Mesenchymal stem cell (in vitro differentiated cells and primary cell): ENCODE measurements around the gene SAMD10.
"Not testable (repeated sequence)": the region's sequence is repeated elsewhere in the genome, so short reads cannot be mapped to it uniquely, and the experiment has no call there.

Experiments
- DNase-seq: peaks from one replicate; pipeline ENCODE4 v3.0.0-alpha.2; 2013
- H2AFZ ChIP-seq: one replicate; pipeline ENCODE4 v1.6.1; 2013; ENCODE audit warnings: low read depth, mild to moderate bottlenecking, control low read depth, inconsistent platforms, low read length, moderate library complexity
- H2AK5ac ChIP-seq: 2 replicates; pipeline ENCODE4 v1.6.1; 2013; ENCODE audit warnings: low read length, moderate library complexity, mild to moderate bottlenecking, inconsistent platforms; ENCODE audit not compliant: severe bottlenecking
- H2BK120ac ChIP-seq: one replicate; pipeline ENCODE4 v1.6.1; 2013; ENCODE audit warnings: low read depth, mild to moderate bottlenecking, inconsistent platforms, low read length, moderate library complexity
- H2BK12ac ChIP-seq, 2 experiments: one replicate each; pipeline ENCODE4 v1.6.1; 2013; ENCODE audit warnings: inconsistent platforms in 2 of 2, low read length in 2 of 2, mild to moderate bottlenecking in 2 of 2, moderate library complexity in 2 of 2, control low read depth in 1 of 2
- H2BK15ac ChIP-seq: one replicate; pipeline ENCODE4 v1.6.1; 2013; ENCODE audit warnings: mild to moderate bottlenecking, low read depth, inconsistent platforms; ENCODE audit not compliant: poor library complexity, severe bottlenecking
- H2BK5ac ChIP-seq: 2 replicates; pipeline ENCODE4 v1.6.1; 2013; ENCODE audit warnings: low read depth, mild to moderate bottlenecking, low read length, control low read depth, inconsistent platforms; ENCODE audit not compliant: poor library complexity, severe bottlenecking
- H3K14ac ChIP-seq, 2 experiments: one replicate each; pipeline ENCODE4 v1.6.1; 2013; ENCODE audit warnings: inconsistent platforms in 2 of 2, low read length in 2 of 2, control low read depth in 1 of 2, mild to moderate bottlenecking in 1 of 2, moderate library complexity in 1 of 2
- H3K18ac ChIP-seq, 2 experiments: one replicate each; pipeline ENCODE4 v1.6.1; 2013; ENCODE audit warnings: inconsistent platforms in 2 of 2, low read length in 2 of 2, control low read depth in 1 of 2, low read depth in 1 of 2, mild to moderate bottlenecking in 1 of 2
- H3K23ac ChIP-seq, 2 experiments: one replicate each; pipeline ENCODE4 v1.6.1; 2013; ENCODE audit warnings: inconsistent platforms in 2 of 2, low read length in 2 of 2, mild to moderate bottlenecking in 2 of 2, moderate library complexity in 2 of 2, control low read depth in 1 of 2
- H3K27ac ChIP-seq: 2 replicates; pipeline ENCODE4 v1.5.1; 2013; ENCODE audit warnings: mild to moderate bottlenecking, moderate library complexity, low read length, control low read depth, inconsistent platforms; ENCODE audit not compliant: poor library complexity, severe bottlenecking
- H3K27me3 ChIP-seq, 2 experiments: 2 replicates each; pipeline versions ENCODE4 v1.6.1 to v1.7.0; 2013; ENCODE audit warnings: low read length in 2 of 2, mild to moderate bottlenecking in 2 of 2, moderate library complexity in 2 of 2, control low read depth in 1 of 2, inconsistent platforms in 1 of 2; ENCODE audit not compliant: control insufficient read depth in 1 of 2, insufficient read depth in 1 of 2
- H3K36me3 ChIP-seq, 2 experiments: 2 replicates each; pipeline versions ENCODE4 v1.6.1 to v1.7.0; 2013; ENCODE audit warnings: low read length in 2 of 2, control low read depth in 1 of 2, inconsistent platforms in 1 of 2, low read depth in 1 of 2, mild to moderate bottlenecking in 1 of 2; ENCODE audit not compliant: insufficient read depth in 2 of 2, control insufficient read depth in 1 of 2
- H3K4ac ChIP-seq, 2 experiments: one replicate each; pipeline ENCODE4 v1.6.1; 2013; ENCODE audit warnings: inconsistent platforms in 2 of 2, low read length in 2 of 2, mild to moderate bottlenecking in 2 of 2, moderate library complexity in 2 of 2, control low read depth in 1 of 2, low read depth in 1 of 2
- H3K4me1 ChIP-seq: 2 replicates; pipeline ENCODE4 v1.6.1; 2013; ENCODE audit warnings: low read depth, low read length, control low read depth; ENCODE audit not compliant: control insufficient read depth, insufficient read depth
- H3K4me2 ChIP-seq: 2 replicates; pipeline ENCODE4 v1.6.1; 2013; ENCODE audit warnings: low read length, mild to moderate bottlenecking, inconsistent platforms; ENCODE audit not compliant: poor library complexity, severe bottlenecking
- H3K4me3 ChIP-seq, 2 experiments: 2 replicates each; pipeline versions ENCODE4 v1.5.1 to v1.7.0; 2013; ENCODE audit warnings: low read length in 2 of 2, mild to moderate bottlenecking in 2 of 2, control low read depth in 1 of 2, low read depth in 1 of 2; ENCODE audit not compliant: insufficient read depth in 1 of 2
- H3K79me1 ChIP-seq: replicated peaks from 2 replicates; pipeline ENCODE4 v1.6.1; 2013; ENCODE audit warnings: mild to moderate bottlenecking, control low read depth, low read length, inconsistent platforms; ENCODE audit not compliant: poor library complexity, severe bottlenecking
- H3K9ac ChIP-seq: 2 replicates; pipeline ENCODE4 v1.7.0; 2013; ENCODE audit warnings: mild to moderate bottlenecking, low read length, moderate library complexity
- H3K9me3 ChIP-seq: 2 replicates; pipeline ENCODE4 v1.7.0; 2013; ENCODE audit warnings: mild to moderate bottlenecking, low read length; ENCODE audit not compliant: control insufficient read depth
- H4K8ac ChIP-seq: one replicate; pipeline ENCODE4 v1.6.1; 2013; ENCODE audit warnings: inconsistent platforms, mild to moderate bottlenecking, low read length, moderate library complexity
- H4K91ac ChIP-seq: one replicate; pipeline ENCODE4 v1.6.1; 2013; ENCODE audit warnings: mild to moderate bottlenecking, low read length, inconsistent platforms
- WGBS: methylation state at CpG from one replicate; pipeline ENCODE4 v1.1.7; 2013; ENCODE audit warnings: mixed read lengths; 5-methylcytosine and 5-hydroxymethylcytosine counted together

Gene SAMD10

DNA sequence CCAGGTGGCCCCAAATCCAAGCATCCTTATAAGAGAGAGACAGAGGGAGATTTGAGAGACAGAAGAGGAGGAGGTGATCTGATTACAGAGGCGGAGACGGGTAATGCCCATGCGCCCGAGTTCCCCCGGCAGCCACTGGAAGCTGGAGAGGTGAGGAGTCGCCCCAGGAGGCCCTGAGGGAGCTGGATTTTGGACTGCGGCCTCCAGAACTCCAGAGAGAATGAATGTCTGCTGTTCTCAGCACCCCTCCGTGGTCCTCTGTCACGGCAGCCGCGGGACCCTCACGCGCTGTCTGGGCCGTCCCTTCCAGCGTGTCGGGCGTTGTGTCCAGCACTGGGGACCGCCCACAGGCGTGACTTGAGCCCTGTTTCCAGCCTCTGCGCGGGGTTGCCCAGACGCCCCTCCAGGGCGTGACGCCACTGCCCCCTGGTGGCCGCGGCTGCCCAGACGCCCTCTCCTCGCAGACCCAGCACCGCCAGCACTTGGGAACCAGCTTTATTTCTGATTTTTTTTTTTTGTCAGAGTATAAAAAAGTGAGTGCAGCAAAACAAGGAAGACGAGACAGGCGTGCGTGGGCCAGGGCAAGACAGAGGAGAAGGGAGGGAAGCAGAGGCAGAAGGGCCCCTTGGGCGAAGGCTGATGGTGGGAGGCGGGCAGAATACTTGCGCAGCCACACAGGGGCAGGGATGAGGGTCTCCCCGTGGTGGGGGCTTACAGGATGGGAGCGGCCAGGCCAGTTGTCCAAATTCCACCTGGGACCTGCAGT, 5.6 kb downstream of the SAMD10 start:
- DNase-seq, result peak; percentile 87
- H4K8ac ChIP-seq, result peak overlapping the region; percentile 46
- H2BK15ac ChIP-seq, result no peak overlapping the region
- H3K27me3 ChIP-seq, result no peaks in the 10 kb centered on the region
- H3K23ac ChIP-seq, result no peak overlapping the region
- WGBS, result 14% methylated on average over 37 of the region's 37 CpGs
- H3K9me3 ChIP-seq, result no peaks in the 10 kb centered on the region
- peak overlapping the region; percentile 78 for H3K9ac ChIP-seq
- peak overlapping the region in 1 of 2 experiments; percentile 37 for H3K18ac ChIP-seq
- H2BK5ac ChIP-seq, result no peak overlapping the region
- peaks cover 0 to 12% of the 10 kb centered on the region in 2 experiments for H3K36me3 ChIP-seq
- H2BK12ac ChIP-seq, result no peak overlapping the region
- H3K4ac ChIP-seq, result no peak overlapping the region
- no peak overlapping the region for H2BK120ac ChIP-seq
- no peak overlapping the region for H4K91ac ChIP-seq
- H2AK5ac ChIP-seq, result no peak overlapping the region
- peaks cover 41% of the 10 kb centered on the region for H3K4me1 ChIP-seq
- H3K4me2 ChIP-seq, result peak overlapping the region; percentile 83
- peak overlapping the region; percentile 55 to 78 for H3K4me3 ChIP-seq
- H3K14ac ChIP-seq, result no peak overlapping the region
- H2AFZ ChIP-seq, result peak overlapping the region; percentile 48
- no peak overlapping the region for H3K27ac ChIP-seq
- peaks cover 9% of the 10 kb centered on the region for H3K79me1 ChIP-seq

DNA sequence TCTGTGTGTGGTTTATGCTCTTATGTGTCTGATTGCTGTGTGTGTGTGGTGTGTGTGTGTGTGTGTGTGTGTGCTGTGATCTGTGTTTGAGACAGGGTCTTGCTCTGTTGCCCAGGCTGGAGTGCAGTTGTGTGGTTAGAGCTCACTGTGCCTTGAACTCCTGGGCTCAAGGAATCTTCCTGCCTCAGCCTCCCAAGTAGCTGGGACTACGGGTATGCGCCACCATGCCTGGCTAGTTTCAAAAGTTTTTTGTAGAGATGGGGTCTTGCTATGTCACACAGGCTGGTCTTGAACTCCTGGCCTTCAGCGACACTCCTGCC, 6.3 kb downstream of the SAMD10 start:
- peaks cover 41% of the 10 kb centered on the region for H3K4me1 ChIP-seq
- H3K79me1 ChIP-seq, result peaks cover 15% of the 10 kb centered on the region
- no peak overlapping the region for H3K14ac ChIP-seq
- H2AK5ac ChIP-seq, result no peak overlapping the region
- no peak overlapping the region for H2BK12ac ChIP-seq
- no peaks in the 10 kb centered on the region for H3K9me3 ChIP-seq
- DNase-seq, result no peak
- H3K9ac ChIP-seq, result peak overlapping the region; percentile 78
- H3K27me3 ChIP-seq, result no peaks in the 10 kb centered on the region
- H2BK120ac ChIP-seq, result no peak overlapping the region
- no peak overlapping the region for H4K8ac ChIP-seq
- H3K18ac ChIP-seq, result no peak overlapping the region
- no peak overlapping the region for H4K91ac ChIP-seq
- peaks cover 1 to 19% of the 10 kb centered on the region in 2 experiments for H3K36me3 ChIP-seq
- H3K23ac ChIP-seq, result no peak overlapping the region
- H3K27ac ChIP-seq, result no peak overlapping the region
- H2AFZ ChIP-seq, result no peak overlapping the region
- H2BK15ac ChIP-seq, result no peak overlapping the region
- H3K4me2 ChIP-seq, result no peak overlapping the region
- no peak overlapping the region for H3K4me3 ChIP-seq
- H3K4ac ChIP-seq, result no peak overlapping the region
- H2BK5ac ChIP-seq, result no peak overlapping the region
- 92% methylated on average over 3 of the region's 3 CpGs for WGBS

DNA sequence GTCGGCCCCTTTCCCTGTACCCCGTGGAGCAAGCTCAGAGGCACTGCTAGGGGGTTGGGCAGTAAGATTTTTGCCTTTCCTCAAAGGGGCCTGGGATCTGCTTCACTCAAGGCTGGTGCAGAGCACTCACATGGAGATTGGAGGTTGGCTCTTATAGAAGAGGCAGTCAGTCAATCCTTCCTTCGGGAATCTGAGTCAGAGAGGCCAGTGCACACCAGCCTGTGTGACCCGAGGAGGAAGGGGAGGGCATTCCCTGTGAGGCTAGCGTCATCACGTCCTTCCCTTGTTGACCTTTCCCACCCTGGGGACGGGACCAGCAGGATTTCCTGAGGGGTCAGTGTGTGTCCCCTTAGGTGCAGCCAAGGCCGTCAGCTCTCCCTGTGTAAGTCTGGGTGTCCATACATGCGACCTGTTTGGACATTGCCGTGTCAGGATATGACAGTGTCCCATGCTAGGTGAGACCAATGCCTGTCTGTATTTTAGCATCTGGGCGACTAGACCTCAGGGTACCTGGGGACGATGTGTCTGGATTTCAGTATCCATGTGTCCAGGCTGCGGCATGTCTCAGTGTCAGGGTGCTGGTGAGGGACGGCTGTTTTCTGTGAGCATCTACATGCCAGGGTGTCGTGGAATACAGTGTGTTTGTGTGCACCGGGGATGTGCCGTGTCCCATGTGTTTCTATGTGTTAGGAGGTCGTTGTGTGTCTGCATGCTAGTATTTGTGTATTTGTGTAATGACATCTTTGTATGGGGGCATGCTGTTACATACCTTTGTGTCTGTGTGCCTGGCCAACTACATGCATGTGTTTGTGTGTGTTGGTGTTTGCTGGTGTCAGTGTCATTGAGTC, 6.9 kb downstream of the SAMD10 start:
- no peak overlapping the region for H2BK120ac ChIP-seq
- H2AFZ ChIP-seq, result no peak overlapping the region
- no peak overlapping the region for H4K91ac ChIP-seq
- H3K79me1 ChIP-seq, result peaks cover 21% of the 10 kb centered on the region
- no peak overlapping the region for H2BK5ac ChIP-seq
- H3K27ac ChIP-seq, result no peak overlapping the region
- H2AK5ac ChIP-seq, result no peak overlapping the region
- peak overlapping the region; percentile 78 for H3K9ac ChIP-seq
- peaks cover 37% of the 10 kb centered on the region for H3K4me1 ChIP-seq
- no peak overlapping the region for H2BK15ac ChIP-seq
- no peak overlapping the region for H3K14ac ChIP-seq
- H3K4me2 ChIP-seq, result no peak overlapping the region
- H3K4me3 ChIP-seq, result no peak overlapping the region
- DNase-seq, result no peak
- H3K36me3 ChIP-seq, result peaks cover 7 to 25% of the 10 kb centered on the region in 2 experiments
- 78% methylated on average over 18 of the region's 18 CpGs for WGBS
- H3K23ac ChIP-seq, result no peak overlapping the region
- H3K9me3 ChIP-seq, result no peaks in the 10 kb centered on the region
- H2BK12ac ChIP-seq, result no peak overlapping the region
- H3K27me3 ChIP-seq, result no peaks in the 10 kb centered on the region
- H3K18ac ChIP-seq, result no peak overlapping the region
- H3K4ac ChIP-seq, result no peak overlapping the region
- no peak overlapping the region for H4K8ac ChIP-seq

DNA sequence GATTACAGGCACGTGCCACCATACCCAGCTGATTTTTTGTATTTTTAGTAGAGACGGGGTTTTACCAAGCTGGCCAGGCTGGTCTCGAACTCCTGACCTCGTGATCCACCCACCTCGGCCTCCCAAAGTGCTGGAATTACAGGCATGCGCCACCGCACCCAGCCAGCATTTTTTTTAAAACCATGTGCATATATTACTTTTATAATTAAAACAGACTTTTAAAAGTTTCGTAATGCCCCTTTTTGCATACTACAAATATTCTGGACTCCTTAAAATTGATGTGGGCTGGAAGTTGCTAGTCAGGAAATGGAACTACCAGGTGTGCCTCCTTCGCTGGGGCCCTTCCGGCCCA, 7.5 kb downstream of the SAMD10 start:
- H4K8ac ChIP-seq, H2AK5ac ChIP-seq, H2BK15ac ChIP-seq, H2AFZ ChIP-seq, H3K27me3 ChIP-seq, DNase-seq, H3K18ac ChIP-seq, H2BK120ac ChIP-seq, H3K4me3 ChIP-seq, H3K14ac ChIP-seq, H3K23ac ChIP-seq, H2BK5ac ChIP-seq, H2BK12ac ChIP-seq, H3K4ac ChIP-seq, H3K27ac ChIP-seq, H3K9me3 ChIP-seq, H4K91ac ChIP-seq, H3K4me2 ChIP-seq: not testable (repeated sequence)
- Histone ChIP-seq H3K79me1 (peaks cover 22% of the 10 kb centered on the region), H3K9ac (peak overlapping the region; percentile 21), H3K36me3 (peaks cover 13 to 31% of the 10 kb centered on the region in 2 experiments), H3K4me1 (peaks cover 31% of the 10 kb centered on the region)
- WGBS, result 92% methylated on average over 8 of the region's 10 CpGs
